ENCODE results near the gene C11orf91. TPM values are rescaled to one million over a fixed set of nuclear protein-coding genes. Genes with fewer than 3 reads are reported as not detected.
"Not testable (repeated sequence)": the region's sequence is repeated elsewhere in the genome, so short reads cannot be mapped to it uniquely, and the experiment has no call there.

The C11orf91 gene
- total RNA-seq, 2 experiments from 2014 or later = 0.28 TPM; not detected in 1

DNA sequence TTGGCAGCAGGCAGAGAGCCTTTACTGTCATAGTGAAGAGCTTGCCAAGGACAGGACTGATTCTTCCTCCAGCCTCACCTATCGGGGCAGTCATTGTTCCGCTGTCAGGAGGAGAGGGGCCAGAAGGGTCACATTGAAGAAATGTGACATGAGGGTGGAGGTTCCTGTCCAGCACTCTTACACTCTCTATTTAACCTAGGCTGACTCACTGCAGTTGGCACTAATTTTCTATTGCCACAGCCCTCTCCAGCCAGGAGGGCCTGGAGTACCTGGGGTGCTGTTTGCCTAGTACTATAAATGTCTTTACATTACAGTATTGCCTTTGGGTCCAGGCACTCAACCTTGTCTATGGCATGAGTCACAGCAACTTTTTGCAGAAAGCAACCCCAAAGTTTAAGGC, 7.2 kb upstream of the C11orf91 start:
- not testable (repeated sequence) for H3K4me1 Mint-ChIP-seq, H3K4me3 Mint-ChIP-seq, DNase-seq, H3K27me3 Mint-ChIP-seq, H3K27ac Mint-ChIP-seq, H3K9me3 Mint-ChIP-seq
- peaks cover 11% of the 10 kb centered on the region for H3K36me3 Mint-ChIP-seq

GRCh38 chr11:33706966-33707365, 6.3 kb upstream of the C11orf91 start:
- Mint-ChIP-seq H3K4me1 (no peaks in the 10 kb centered on the region), H3K4me3 (no peak overlapping the region), H3K36me3 (peaks cover 8% of the 10 kb centered on the region), H3K27ac (no peak overlapping the region), H3K9me3 (no peaks in the 10 kb centered on the region), H3K27me3 (no peaks in the 10 kb centered on the region)
- no peak for DNase-seq

- H3K9me3 Mint-ChIP-seq = no peaks in the 10 kb centered on the region
- no peak for DNase-seq
- peaks cover 1% of the 10 kb centered on the region for H3K4me1 Mint-ChIP-seq
- H3K27me3 Mint-ChIP-seq = no peaks in the 10 kb centered on the region
- no peak overlapping the region for H3K4me3 Mint-ChIP-seq
- H3K36me3 Mint-ChIP-seq = peaks cover 8% of the 10 kb centered on the region
- H3K27ac Mint-ChIP-seq = no peak overlapping the region
Observed at GRCh38 chr11:33706546-33706945, 5.9 kb upstream of the C11orf91 start.

DNA sequence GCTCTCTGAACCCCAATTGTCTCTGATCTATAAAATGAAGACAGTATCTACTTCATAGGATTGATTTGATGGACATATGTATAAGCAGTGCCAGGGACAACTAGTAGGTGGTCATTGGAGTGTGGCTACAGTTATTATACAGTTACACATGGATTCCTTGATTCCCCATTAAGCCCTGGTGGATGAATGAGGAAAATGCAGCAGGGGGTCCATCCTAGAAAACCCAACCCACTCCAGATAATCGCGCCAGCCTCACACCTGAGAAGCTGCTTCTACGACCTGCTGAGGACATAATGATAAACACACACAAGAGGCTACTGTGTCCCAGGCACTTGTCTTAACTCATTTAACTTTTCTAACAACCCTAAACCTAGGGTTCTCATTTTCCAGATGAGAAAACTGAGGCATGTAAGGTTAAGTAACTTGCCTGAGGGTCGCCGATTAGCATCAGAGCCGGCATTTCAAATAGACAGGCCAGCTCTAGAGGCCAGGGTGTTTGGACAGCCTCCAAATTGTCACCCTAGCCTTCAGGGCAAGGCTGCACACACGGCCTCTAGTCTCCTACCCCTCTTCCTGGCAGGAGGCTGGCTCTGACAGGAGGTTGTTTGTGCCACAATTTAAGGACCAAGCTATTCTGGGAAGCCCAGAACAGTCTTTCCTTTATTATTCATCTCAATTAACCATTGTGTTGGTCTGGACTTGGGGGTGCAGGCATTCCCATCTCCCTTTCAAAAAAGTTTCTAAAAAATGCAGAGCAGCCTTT, 3.8 kb upstream of the C11orf91 start:
- H3K27ac Mint-ChIP-seq = no peak overlapping the region
- no peak overlapping the region for H3K4me3 Mint-ChIP-seq
- no peaks in the 10 kb centered on the region for H3K9me3 Mint-ChIP-seq
- no peaks in the 10 kb centered on the region for H3K27me3 Mint-ChIP-seq
- H3K4me1 Mint-ChIP-seq = peaks cover 13% of the 10 kb centered on the region
- peaks cover 3% of the 10 kb centered on the region for H3K36me3 Mint-ChIP-seq
- DNase-seq = no peak

DNA sequence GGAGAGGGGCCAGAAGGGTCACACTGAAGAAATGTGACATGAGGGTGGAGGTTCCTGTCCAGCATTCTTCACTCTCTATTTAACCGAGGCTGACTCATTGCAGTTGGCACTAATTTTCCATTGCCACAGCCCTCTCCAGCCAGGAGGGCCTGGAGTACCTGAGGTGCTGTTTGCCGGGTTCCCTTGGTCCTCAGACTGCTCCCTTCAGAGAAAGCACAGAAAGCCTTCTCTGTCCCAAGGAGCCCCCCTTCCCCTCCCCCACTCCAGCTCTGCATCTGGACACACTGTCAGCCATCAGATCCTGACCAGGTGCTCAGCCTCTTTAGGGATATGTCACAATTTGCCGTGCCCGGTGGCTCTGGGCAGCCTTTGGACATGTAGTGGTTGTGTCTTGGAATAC, 3.2 kb upstream of the C11orf91 start:
- Mint-ChIP-seq H3K4me3 (no peak overlapping the region), H3K4me1 (peaks cover 13% of the 10 kb centered on the region)

GRCh38 chr11:33703234-33703633, 2.6 kb upstream of the C11orf91 start:
- no peak for DNase-seq
- Mint-ChIP-seq H3K36me3 (no peaks in the 10 kb centered on the region), H3K4me3 (no peak overlapping the region), H3K4me1 (peaks cover 13% of the 10 kb centered on the region), H3K27ac (no peak overlapping the region), H3K27me3 (no peaks in the 10 kb centered on the region), H3K9me3 (no peaks in the 10 kb centered on the region)

More for the DNA sequence above, 3.2 kb upstream of the C11orf91 start:
- DNase-seq = no peak
- Mint-ChIP-seq H3K36me3 (peaks cover 2% of the 10 kb centered on the region), H3K27ac (no peak overlapping the region), H3K27me3 (no peaks in the 10 kb centered on the region), H3K9me3 (no peaks in the 10 kb centered on the region)

DNA sequence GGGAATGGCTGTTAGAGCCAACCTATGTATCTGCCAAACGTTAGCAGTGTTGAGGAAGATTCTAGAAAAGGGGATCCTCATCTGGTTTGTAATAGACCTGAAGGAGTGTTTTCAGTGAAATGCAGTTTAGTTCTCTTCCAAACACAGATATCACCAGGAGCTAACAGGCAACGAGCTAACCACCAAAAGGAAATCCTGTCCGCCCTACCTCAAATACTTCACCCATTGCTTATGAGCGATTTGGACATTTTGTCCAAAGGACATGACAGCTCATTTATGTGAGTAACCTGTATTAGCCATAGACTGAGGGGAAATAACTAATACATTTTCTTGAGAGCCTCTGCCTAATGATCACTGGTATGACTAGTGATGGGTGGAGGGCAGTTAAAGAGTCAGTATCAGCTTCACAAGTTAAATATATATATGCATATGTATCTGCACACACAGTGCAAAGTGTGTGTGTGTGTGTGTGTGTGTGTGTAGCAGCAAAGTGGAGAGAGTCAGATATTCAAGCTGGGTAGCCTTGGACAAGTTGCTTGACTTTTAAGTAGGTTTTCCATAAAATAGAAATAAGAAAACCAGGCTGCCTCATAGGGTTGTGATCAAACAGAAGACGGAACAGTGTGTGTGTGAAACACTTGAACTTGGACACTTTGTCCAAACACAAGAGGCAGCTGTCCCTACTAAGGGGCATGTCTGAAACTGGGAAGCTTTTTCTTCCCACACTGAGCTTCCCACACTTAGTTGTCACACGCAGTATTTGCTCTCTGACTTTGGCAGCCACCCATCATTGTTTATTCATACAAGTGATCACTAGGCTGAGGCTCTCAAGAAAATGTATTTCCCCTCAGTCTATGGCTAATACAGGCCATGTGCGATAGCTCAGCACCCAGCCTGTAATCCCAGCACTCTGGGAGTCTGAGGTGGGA, 940 bp upstream of the C11orf91 start:
- Mint-ChIP-seq H3K4me3 (peak overlapping the region; percentile 84), H3K4me1 (peaks cover 13% of the 10 kb centered on the region), H3K27ac (no peak overlapping the region), H3K36me3 (no peaks in the 10 kb centered on the region), H3K9me3 (no peaks in the 10 kb centered on the region), H3K27me3 (peaks cover 11% of the 10 kb centered on the region)
- no peak for DNase-seq

- H3K4me1 Mint-ChIP-seq = peaks cover 16% of the 10 kb centered on the region
- no peaks in the 10 kb centered on the region for H3K36me3 Mint-ChIP-seq
- no peaks in the 10 kb centered on the region for H3K9me3 Mint-ChIP-seq
- H3K27ac Mint-ChIP-seq = no peak overlapping the region
- H3K27me3 Mint-ChIP-seq = peaks cover 11% of the 10 kb centered on the region
- peak overlapping the region; percentile 59 for H3K4me3 Mint-ChIP-seq
- no peak for DNase-seq
Observed at GRCh38 chr11:33700063-33700501, 544 bp downstream of the C11orf91 start.

GRCh38 chr11:33699515-33700062, 1.0 kb downstream of the C11orf91 start:
- DNase-seq = no peak
- Mint-ChIP-seq H3K36me3 (no peaks in the 10 kb centered on the region), H3K4me3 (peak overlapping the region; percentile 59), H3K27me3 (peaks cover 11% of the 10 kb centered on the region), H3K27ac (no peak overlapping the region), H3K4me1 (peaks cover 16% of the 10 kb centered on the region), H3K9me3 (no peaks in the 10 kb centered on the region)

- H3K4me1 Mint-ChIP-seq = peaks cover 16% of the 10 kb centered on the region
- no peak overlapping the region for H3K4me3 Mint-ChIP-seq
- H3K9me3 Mint-ChIP-seq = no peaks in the 10 kb centered on the region
- H3K27me3 Mint-ChIP-seq = peaks cover 11% of the 10 kb centered on the region
- no peaks in the 10 kb centered on the region for H3K36me3 Mint-ChIP-seq
- H3K27ac Mint-ChIP-seq = no peak overlapping the region
- no peak for DNase-seq
Observed at GRCh38 chr11:33698921-33699320, 1.7 kb downstream of the C11orf91 start.

DNA sequence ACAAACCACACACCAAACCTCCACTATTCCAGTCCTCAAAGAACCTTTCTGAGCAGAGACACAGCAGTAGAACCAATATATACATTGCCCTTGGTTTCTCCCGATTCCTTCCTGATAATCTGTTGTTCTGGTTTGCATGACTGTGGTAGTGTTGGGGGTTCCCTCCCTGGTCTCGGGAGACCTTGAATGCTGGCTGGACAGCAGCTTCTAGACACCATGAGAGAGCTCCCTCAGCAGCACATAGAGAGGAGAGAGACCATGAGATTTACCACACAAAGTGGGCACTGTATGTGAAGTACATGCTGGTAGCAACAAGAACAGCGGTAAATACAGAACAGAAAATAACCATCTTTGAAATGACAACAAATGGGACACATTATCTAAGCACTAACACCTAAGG, 2.6 kb downstream of the C11orf91 start:
- peaks cover 11% of the 10 kb centered on the region for H3K27me3 Mint-ChIP-seq
- H3K4me3 Mint-ChIP-seq = no peak overlapping the region
- H3K4me1 Mint-ChIP-seq = peaks cover 16% of the 10 kb centered on the region
- H3K27ac Mint-ChIP-seq = no peak overlapping the region
- H3K9me3 Mint-ChIP-seq = no peaks in the 10 kb centered on the region
- no peaks in the 10 kb centered on the region for H3K36me3 Mint-ChIP-seq
- DNase-seq = no peak

DNA sequence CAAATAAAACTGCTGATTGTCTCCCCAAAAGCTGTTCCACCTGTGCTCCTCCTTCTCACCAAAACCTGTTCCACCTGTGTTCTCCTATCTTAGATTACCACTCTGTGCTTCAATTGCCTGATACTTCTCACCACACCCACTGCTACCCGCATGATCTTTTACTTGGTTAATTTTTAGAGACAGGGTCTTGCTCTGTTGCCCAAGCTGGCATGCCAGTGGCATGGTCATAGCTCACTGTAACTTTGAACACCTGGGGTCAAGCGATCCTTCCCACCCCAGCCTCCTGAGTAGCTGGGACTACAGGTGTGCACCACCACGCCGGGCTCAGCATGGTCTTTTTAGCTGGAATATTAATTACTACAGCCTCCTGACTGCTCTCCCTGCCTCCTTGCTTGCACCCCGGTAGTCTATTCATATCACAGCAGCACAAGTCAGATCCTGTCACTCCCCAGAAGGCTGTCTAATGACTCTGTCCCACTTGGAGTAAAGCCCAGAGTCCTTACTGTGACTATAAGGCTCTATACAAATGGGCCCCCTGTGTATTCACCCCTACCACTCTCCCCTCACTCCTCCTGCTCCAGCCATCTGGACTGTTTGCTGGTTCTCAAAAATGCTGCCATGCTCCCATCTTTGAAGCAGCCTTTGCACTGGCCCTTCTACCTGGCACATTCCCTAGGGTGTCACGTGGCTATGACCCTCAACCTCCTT, 3.5 kb downstream of the C11orf91 start:
- Mint-ChIP-seq H3K27ac (no peak overlapping the region), H3K4me1 (peaks cover 16% of the 10 kb centered on the region), H3K36me3 (no peaks in the 10 kb centered on the region), H3K9me3 (no peaks in the 10 kb centered on the region), H3K4me3 (no peak overlapping the region), H3K27me3 (peaks cover 11% of the 10 kb centered on the region)
- no peak for DNase-seq

- H3K27me3 Mint-ChIP-seq = peaks cover 11% of the 10 kb centered on the region
- DNase-seq = no peak
Observed at GRCh38 chr11:33696411-33696810, 4.2 kb downstream of the C11orf91 start.

GRCh38 chr11:33695051-33695566, 5.5 kb downstream of the C11orf91 start:
- Mint-ChIP-seq H3K36me3 (no peaks in the 10 kb centered on the region), H3K4me3 (no peak overlapping the region), H3K27ac (no peak overlapping the region), H3K27me3 (peaks cover 11% of the 10 kb centered on the region), H3K4me1 (peaks cover 7% of the 10 kb centered on the region), H3K9me3 (no peaks in the 10 kb centered on the region)
- no peak for DNase-seq

More at GRCh38 chr11:33696411-33696810, 4.2 kb downstream of the C11orf91 start:
- H3K4me1 Mint-ChIP-seq = peaks cover 14% of the 10 kb centered on the region
- no peaks in the 10 kb centered on the region for H3K9me3 Mint-ChIP-seq
- H3K27ac Mint-ChIP-seq = no peak overlapping the region
- no peaks in the 10 kb centered on the region for H3K36me3 Mint-ChIP-seq
- no peak overlapping the region for H3K4me3 Mint-ChIP-seq

Data from activated naive CD8-positive, alpha-beta T cell treated with anti-CD3 and anti-CD28 coated beads for 36 hours (primary cell).